IPS DF 4.7 (cell line): Measurements from ENCODE around the gene KCNH2.
"Not testable (repeated sequence)": the region's sequence is repeated elsewhere in the genome, so short reads cannot be mapped to it uniquely, and the experiment has no call there.

Experiments used
- DNase-seq: peaks from one replicate; pipeline ENCODE4 v3.0.0-alpha.2; 2013; ENCODE audit warnings: low spot score; ENCODE audit errors: extremely low read depth

KCNH2 gene, protein sequence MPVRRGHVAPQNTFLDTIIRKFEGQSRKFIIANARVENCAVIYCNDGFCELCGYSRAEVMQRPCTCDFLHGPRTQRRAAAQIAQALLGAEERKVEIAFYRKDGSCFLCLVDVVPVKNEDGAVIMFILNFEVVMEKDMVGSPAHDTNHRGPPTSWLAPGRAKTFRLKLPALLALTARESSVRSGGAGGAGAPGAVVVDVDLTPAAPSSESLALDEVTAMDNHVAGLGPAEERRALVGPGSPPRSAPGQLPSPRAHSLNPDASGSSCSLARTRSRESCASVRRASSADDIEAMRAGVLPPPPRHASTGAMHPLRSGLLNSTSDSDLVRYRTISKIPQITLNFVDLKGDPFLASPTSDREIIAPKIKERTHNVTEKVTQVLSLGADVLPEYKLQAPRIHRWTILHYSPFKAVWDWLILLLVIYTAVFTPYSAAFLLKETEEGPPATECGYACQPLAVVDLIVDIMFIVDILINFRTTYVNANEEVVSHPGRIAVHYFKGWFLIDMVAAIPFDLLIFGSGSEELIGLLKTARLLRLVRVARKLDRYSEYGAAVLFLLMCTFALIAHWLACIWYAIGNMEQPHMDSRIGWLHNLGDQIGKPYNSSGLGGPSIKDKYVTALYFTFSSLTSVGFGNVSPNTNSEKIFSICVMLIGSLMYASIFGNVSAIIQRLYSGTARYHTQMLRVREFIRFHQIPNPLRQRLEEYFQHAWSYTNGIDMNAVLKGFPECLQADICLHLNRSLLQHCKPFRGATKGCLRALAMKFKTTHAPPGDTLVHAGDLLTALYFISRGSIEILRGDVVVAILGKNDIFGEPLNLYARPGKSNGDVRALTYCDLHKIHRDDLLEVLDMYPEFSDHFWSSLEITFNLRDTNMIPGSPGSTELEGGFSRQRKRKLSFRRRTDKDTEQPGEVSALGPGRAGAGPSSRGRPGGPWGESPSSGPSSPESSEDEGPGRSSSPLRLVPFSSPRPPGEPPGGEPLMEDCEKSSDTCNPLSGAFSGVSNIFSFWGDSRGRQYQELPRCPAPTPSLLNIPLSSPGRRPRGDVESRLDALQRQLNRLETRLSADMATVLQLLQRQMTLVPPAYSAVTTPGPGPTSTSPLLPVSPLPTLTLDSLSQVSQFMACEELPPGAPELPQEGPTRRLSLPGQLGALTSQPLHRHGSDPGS

GRCh38 chr7:150978126-150978789 is at the start of gene KCNH2:
KCNH2 (minus strand) TSS chr7:150978321; CDS start chr7:150977913, 408 bp downstream.
- no peak for DNase-seq

DNA sequence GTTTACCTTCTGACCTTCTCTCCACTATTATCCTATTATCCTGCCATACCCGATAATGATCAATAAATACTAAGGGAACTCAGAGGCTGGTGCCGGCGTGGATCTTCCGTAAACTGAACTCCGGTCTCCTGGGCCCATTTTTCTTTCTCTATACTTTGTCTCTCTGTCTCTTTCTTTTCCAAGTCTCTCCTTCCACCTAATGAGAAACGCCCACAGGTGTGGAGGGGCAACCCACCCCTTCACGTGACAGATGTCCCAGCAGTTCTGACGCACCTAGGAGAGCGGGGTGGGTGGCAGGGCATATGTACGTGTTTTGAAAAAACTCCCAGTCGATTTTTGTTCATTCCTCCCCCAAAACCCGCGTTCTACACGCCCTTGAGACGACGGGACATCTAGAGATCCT is 49.6 kb upstream of the KCNH2 start:
- not testable (repeated sequence) for DNase-seq

GRCh38 chr7:151026771-151027727 is 48.9 kb upstream of the KCNH2 start:
- not testable (repeated sequence) for DNase-seq

DNA sequence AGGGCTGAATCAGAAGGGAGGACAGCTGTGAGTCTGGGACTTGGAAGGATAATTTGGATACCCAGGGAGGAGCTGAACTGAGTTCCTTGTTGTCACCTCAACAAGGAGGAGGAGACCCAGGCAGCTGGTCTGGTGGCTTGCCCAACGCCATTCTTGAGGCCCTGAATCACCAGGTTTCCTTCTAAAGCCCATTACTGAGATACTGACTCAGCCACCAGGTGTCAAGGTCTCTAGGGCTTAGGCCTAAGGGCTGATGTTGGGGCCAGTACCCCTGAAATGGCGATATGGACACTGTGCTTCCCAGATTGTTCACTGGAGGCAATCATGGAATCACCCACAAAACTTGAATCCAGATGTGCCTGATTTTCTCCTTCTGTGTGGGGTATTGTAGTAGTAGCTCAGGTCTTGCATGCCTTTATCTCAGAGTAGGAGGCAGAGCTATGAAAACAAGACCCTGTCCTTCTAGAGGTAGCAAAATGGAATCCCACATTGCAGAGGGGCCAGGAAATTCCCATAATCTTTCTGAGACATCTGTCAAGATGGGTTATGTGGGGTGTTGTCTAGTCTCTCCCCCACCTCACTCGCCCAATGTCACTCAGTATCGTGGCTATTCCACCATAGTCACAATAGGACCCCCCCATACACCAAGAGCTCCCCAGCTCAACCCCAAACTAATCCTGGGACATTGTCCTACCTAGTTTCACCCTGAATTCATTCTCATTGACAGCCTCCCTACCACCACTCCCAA is 48.0 kb upstream of the KCNH2 start:
- no peak for DNase-seq

DNA sequence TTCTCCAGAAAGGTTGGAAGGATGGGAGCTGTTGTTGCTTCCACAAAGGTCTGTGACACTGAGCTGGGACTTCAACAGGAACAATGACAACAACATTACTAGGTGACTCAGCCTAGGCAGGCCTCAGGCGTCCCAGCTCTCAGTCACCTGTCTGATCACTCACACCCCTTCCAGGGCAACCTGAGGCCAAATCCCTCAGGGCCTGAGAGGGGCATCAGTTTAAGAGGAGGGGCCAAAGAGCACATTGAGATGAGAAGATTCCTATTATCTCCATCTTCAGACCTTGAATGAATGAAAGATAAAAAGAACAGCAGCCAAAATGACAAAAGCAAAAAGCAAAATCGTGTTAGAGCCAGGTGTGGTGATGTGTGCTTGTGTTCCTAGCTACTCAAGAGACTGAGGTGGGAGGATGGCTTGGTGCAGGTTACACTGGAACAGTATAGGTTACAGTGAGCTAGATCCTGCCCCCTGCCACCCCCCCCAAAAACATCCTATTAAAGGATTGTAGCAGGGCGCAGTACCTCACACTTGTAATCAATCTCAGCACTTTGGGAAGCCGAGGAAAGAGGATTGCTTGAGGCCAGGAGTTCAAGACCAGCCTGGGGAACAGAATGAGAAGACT is 46.4 kb upstream of the KCNH2 start, which contains the start of gene ATG9B:
Gene ATG9B (minus strand): TSS at position 60 of the 622 bp plus-strand sequence. CDS start 71 bp downstream, outside the sequence.
- no peak for DNase-seq

- no peak for DNase-seq
Measured at GRCh38 chr7:151023232-151023631, 45.1 kb upstream of the KCNH2 start.

DNA sequence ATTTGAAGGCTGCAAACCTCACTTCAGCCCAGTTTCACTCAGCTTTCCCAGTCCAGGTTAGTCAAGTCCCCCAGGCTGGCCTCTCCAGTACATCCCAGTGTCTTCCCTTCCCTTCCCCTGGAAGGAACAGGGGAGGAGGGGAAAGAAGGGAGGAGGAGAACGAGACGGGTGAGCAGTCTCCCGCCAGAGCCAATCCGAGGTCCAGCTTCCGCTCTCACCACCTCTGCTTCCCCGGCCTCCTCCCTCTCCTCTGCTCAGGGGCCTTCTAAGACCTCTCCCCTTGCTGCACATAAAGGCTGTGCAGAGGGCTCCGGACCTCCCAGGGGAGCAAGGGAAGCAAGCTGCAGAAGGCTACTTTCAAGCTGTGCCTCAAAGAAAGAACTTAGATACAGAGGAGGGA is 42.1 kb upstream of the KCNH2 start:
- DNase-seq: no peak

GRCh38 chr7:151019130-151019447 is 41.0 kb upstream of the KCNH2 start:
- no peak for DNase-seq

DNA sequence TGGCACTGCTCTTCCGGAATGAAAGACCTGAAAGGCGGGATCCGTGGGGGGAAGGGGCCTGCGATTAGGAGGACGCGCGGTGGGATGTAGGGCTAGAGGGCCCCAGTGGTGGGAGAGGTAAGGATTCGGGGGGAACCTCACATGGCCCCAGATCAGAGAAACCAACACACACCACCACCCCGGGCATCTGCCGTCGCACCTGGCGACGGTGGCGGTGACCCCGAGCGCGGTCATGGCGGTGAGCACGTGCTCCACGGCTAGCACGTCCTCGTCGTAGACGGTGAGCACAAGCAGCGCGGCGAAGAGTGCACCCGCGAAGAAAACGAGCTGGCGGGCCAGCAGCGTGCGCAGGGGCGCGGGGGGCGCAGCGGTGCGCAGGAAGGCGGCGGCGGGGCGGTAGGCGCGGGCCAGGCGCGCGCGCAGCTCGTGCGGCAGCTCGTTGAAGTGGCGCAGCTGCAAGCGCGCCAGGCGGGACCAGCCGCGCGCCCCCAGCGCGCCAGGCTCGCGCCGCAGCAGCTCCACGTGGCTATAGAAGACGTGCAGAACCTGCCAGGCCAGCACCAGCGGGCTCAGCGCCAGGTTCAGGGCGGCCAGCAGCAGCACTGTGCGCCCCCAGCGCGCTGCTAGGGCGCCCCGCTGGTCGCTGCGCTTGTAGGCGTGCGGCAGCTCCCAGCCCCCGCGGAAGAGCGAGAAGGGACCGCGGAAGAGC is 40.5 kb upstream of the KCNH2 start:
- DNase-seq: no peak

DNA sequence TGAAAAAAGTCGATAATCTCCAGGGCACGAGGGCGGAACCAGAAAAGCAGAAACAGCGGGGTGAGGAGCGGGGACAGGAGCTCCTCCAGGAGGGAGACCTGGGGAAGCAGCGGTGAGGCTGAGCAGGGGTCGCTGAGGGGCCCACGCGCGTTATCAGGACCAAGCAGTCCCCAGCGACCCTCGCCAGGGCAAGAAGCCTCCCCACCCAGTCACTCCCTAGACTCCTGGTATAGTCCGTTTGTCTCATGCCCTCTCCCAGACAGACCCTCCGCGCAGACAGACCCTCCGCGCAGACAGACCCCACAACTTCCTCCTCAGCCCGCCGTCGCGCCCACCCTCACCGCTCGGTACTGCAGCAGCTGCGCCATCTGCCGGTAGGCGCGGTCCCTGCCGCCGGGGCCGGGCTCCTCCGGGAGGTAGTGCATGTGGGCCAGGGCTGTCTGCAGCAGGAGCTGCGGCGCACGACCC is 39.9 kb upstream of the KCNH2 start:
- DNase-seq: no peak

GRCh38 chr7:151017370-151017952 is 39.3 kb upstream of the KCNH2 start:
- DNase-seq: no peak

GRCh38 chr7:151016942-151017341 is 38.8 kb upstream of the KCNH2 start:
- no peak for DNase-seq

DNA sequence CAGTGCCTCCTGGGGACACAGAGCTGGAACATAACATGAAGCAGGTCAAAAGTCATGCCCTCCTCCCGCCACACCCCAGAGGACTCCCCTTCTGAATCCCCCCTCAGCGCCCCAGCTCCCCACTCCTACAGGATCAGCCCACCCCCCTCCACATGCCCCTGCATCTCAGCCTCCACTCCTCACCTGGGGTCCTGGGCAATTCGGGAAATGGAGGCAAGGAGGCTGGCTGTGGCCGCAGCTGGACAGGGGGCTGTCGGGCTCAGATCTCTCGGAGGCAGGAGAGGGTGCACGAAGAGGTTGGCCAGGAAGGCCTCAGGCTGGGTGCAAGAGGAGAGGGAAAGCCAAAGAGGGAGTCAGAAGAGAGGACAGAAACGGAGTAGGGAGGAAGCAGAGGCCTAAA is 38.4 kb upstream of the KCNH2 start:
- no peak for DNase-seq

- no peak for DNase-seq
Measured at GRCh38 chr7:151015967-151016366, 37.8 kb upstream of the KCNH2 start.

DNA sequence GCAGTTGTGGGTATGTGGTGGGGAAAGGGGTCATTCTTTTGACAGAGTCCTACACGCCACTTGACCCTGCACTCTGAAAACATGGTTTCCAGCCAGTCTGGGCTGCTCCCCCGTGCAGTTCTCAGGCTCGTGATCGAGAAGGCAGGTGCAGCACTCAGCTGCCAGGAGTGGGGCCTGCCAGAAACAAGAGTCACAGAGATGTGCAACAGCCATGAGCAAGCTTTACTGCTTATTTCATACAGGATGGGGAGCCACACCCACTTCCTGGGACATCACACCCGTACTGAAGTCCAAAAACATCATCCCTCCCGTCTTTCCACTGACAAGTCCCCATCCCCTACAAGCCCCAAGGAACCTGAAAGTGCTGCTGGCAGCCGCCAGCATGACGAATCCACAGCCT is 36.8 kb upstream of the KCNH2 start:
- no peak for DNase-seq

GRCh38 chr7:151013733-151014497 is 35.8 kb upstream of the KCNH2 start:
- DNase-seq: no peak

DNA sequence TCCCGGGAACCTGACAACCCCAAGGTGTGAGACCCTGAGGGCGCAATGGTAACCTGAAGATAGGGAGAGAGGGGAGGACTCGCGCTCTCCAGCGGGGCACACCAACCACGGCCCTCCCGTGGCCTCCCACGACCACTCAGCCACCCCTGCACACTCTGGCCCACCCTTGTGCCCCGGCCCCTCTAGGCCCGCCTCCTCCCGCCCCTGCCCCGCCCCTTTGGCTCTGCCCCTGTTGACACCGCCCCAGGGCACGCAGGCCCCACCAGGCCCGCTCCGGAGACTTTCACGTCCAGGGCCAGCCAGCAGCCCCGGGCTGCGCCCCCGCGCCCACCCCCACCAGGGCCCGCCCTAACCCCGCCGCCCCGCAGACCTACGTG is 35.2 kb upstream of the KCNH2 start:
- no peak for DNase-seq
